GM12878 (cell line): ENCODE measurements around the gene CNST.

Experiments
- CTCF ChIP-seq, 3 experiments: IDR thresholded peaks in 2 of 3; conservative IDR thresholded peaks in 1 of 3; 2 replicates each; pipeline ENCODE4 v1.5.1; 2011; ENCODE audit warnings: low read depth in 3 of 3, low read length in 3 of 3, mild to moderate bottlenecking in 3 of 3, control low read depth in 2 of 3, moderate library complexity in 2 of 3, inconsistent platforms in 1 of 3, mixed read lengths in 1 of 3; ENCODE audit not compliant: control insufficient read depth in 2 of 3, insufficient read depth in 1 of 3; ENCODE audit errors: extremely low read depth in 1 of 3
- DPF2 ChIP-seq: fragments of 450-650 bp; IDR thresholded peaks from 2 replicates; pipeline ENCODE4 v1.6.1; 2017; ENCODE audit warnings: mild to moderate bottlenecking
- EP300 ChIP-seq, 2 experiments: fragments of 150-350 bp in 1 of 2; IDR thresholded peaks; 2 replicates each; pipeline ENCODE4 v1.6.1; 2011 to 2012; ENCODE audit warnings: low read depth in 2 of 2, low read length in 2 of 2, borderline replicate concordance in 1 of 2, improper control_type of control experiment in 1 of 2, inconsistent platforms in 1 of 2; ENCODE audit not compliant: control insufficient read depth in 1 of 2
- GABPA ChIP-seq: IDR thresholded peaks from 2 replicates; pipeline ENCODE4 v1.6.1; 2014; ENCODE audit warnings: antibody characterized with exemption, low read depth, mild to moderate bottlenecking, inconsistent platforms
- HDAC6 ChIP-seq: fragments of 200-600 bp; sonication (generic); IDR thresholded peaks from one replicate; pipeline ENCODE4 v1.8.0; 2017; ENCODE audit warnings: antibody characterized with exemption; ENCODE audit not compliant: unreplicated experiment
- JUND ChIP-seq: IDR thresholded peaks from 2 replicates; pipeline ENCODE4 v1.6.1; 2012; ENCODE audit warnings: low read depth, mild to moderate bottlenecking, low read length, improper control_type of control experiment, moderate library complexity
- MYC ChIP-seq: IDR thresholded peaks from 2 replicates; pipeline ENCODE4 v1.6.1; 2011; ENCODE audit warnings: mild to moderate bottlenecking, low read length, moderate library complexity, inconsistent platforms; ENCODE audit not compliant: insufficient read depth, insufficient replicate concordance, insufficient read length, severe bottlenecking
- NFYB ChIP-seq: IDR thresholded peaks from 2 replicates; pipeline ENCODE4 v1.6.1; 2011; ENCODE audit warnings: low read depth, mild to moderate bottlenecking, low read length, improper control_type of control experiment, moderate library complexity; ENCODE audit not compliant: insufficient read depth
- POLR2A ChIP-seq: IDR thresholded peaks from 2 replicates; pipeline ENCODE4 v1.6.1; 2011; ENCODE audit warnings: low read depth, mild to moderate bottlenecking, low read length
- SIX5 ChIP-seq: IDR thresholded peaks from 2 replicates; pipeline ENCODE4 v1.6.1; 2011; ENCODE audit warnings: mild to moderate bottlenecking, low read depth, low read length, moderate library complexity; ENCODE audit not compliant: severe bottlenecking
- TF ChIP-seq, protein P1 (sequence below): IDR thresholded peaks from 2 replicates; pipeline ENCODE4 v1.6.1; 2012; ENCODE audit warnings: low read depth, low read length, improper control_type of control experiment
- TF ChIP-seq, protein P2 (sequence below): IDR thresholded peaks from 2 replicates; pipeline ENCODE4 v1.6.1; 2012; ENCODE audit warnings: mild to moderate bottlenecking, low read depth, low read length

GRCh38 chr1:246698466-246699094 is 132.3 kb downstream of the CNST start:
- TF ChIP-seq EP300 (IDR thresholded peaks at IDR 0.05; ENCODE audit: borderline replicate concordance in 1 of 2, control insufficient read depth in 1 of 2, low read depth in 2 of 2, low read length in 2 of 2) (no peak), CTCF (IDR thresholded peaks at IDR 0.05 in 2 of 3, conservative IDR thresholded peaks at IDR 0.05 in 1 of 3; ENCODE audit: control insufficient read depth in 2 of 3, extremely low read depth in 1 of 3, insufficient read depth in 1 of 3, low read depth in 3 of 3, low read length in 3 of 3) (no peak), JUND (no peak), MYC (no peak), HDAC6 (no peak), GABPA (no peak), DPF2 (no peak), SIX5 (no peak), POLR2A (no peak), NFYB (no peak)
- TF ChIP-seq, protein P1, sequence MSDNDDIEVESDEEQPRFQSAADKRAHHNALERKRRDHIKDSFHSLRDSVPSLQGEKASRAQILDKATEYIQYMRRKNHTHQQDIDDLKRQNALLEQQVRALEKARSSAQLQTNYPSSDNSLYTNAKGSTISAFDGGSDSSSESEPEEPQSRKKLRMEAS: no peak
- TF ChIP-seq, protein P2, sequence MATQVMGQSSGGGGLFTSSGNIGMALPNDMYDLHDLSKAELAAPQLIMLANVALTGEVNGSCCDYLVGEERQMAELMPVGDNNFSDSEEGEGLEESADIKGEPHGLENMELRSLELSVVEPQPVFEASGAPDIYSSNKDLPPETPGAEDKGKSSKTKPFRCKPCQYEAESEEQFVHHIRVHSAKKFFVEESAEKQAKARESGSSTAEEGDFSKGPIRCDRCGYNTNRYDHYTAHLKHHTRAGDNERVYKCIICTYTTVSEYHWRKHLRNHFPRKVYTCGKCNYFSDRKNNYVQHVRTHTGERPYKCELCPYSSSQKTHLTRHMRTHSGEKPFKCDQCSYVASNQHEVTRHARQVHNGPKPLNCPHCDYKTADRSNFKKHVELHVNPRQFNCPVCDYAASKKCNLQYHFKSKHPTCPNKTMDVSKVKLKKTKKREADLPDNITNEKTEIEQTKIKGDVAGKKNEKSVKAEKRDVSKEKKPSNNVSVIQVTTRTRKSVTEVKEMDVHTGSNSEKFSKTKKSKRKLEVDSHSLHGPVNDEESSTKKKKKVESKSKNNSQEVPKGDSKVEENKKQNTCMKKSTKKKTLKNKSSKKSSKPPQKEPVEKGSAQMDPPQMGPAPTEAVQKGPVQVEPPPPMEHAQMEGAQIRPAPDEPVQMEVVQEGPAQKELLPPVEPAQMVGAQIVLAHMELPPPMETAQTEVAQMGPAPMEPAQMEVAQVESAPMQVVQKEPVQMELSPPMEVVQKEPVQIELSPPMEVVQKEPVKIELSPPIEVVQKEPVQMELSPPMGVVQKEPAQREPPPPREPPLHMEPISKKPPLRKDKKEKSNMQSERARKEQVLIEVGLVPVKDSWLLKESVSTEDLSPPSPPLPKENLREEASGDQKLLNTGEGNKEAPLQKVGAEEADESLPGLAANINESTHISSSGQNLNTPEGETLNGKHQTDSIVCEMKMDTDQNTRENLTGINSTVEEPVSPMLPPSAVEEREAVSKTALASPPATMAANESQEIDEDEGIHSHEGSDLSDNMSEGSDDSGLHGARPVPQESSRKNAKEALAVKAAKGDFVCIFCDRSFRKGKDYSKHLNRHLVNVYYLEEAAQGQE: no peak
